CD4-positive, CD25-positive, alpha-beta regulatory T cell (primary cell): Measurements from ENCODE around the gene TXN2. TPM values are rescaled to one million over a fixed set of nuclear protein-coding genes. Genes with fewer than 3 reads are reported as not detected.
"Not testable (repeated sequence)": the region's sequence is repeated elsewhere in the genome, so short reads cannot be mapped to it uniquely, and the experiment has no call there.

Experiments used
- ATAC-seq, 2 donors: fragments of 150-1000 bp; cut with Tn5 transposase; one replicate each; pipeline ENCODE4 v1.10.0; 2021; ENCODE audit warnings: low read depth in 2 of 2, moderate number of reproducible peaks in 2 of 2, moderate library complexity in 1 of 2
- DNase-seq, 3 donors: peaks; one replicate each; pipeline versions ENCODE4 v3.0.0 to v3.0.0-alpha.2; 2012 to 2022; ENCODE audit warnings: mixed read lengths in 1 of 3
- H3K27ac ChIP-seq: one replicate; pipeline ENCODE4 v1.7.0; 2013; ENCODE audit warnings: mild to moderate bottlenecking, low read length; ENCODE audit not compliant: insufficient read depth, poor library complexity, severe bottlenecking
- H3K27me3 ChIP-seq: one replicate; pipeline ENCODE4 v1.7.0; 2013; ENCODE audit warnings: low read length; ENCODE audit not compliant: control insufficient read depth, insufficient read depth
- H3K36me3 ChIP-seq: one replicate; pipeline ENCODE4 v1.7.0; 2013; ENCODE audit warnings: mild to moderate bottlenecking, low read length, moderate library complexity; ENCODE audit not compliant: control insufficient read depth, insufficient read depth
- H3K4me1 ChIP-seq: 2 replicates; pipeline ENCODE4 v1.7.0; 2013; ENCODE audit warnings: mild to moderate bottlenecking, low read length; ENCODE audit not compliant: insufficient read depth, control insufficient read depth, poor library complexity, severe bottlenecking
- H3K4me3 ChIP-seq: one replicate; pipeline ENCODE4 v1.7.0; 2013; ENCODE audit warnings: low read depth, mild to moderate bottlenecking, low read length, moderate library complexity
- H3K9me3 ChIP-seq, 2 experiments: 1 replicate in 1 of 2; 2 replicates in 1 of 2; pipeline ENCODE4 v1.7.0; 2013; ENCODE audit warnings: low read length in 2 of 2, mild to moderate bottlenecking in 1 of 2, moderate library complexity in 1 of 2; ENCODE audit not compliant: control insufficient read depth in 2 of 2
- H3K27ac Mint-ChIP-seq, 3 donors: one replicate each; pipeline ENCODE4 v1.8.0; 2020 to 2022; ENCODE audit warnings: mild to moderate bottlenecking in 3 of 3, mixed read lengths in 3 of 3, moderate library complexity in 2 of 3
- H3K27me3 Mint-ChIP-seq: one replicate; pipeline ENCODE4 v1.8.0; 2022; ENCODE audit warnings: mild to moderate bottlenecking, mixed read lengths
- H3K36me3 Mint-ChIP-seq: one replicate; pipeline ENCODE4 v1.8.0; 2020; ENCODE audit warnings: mixed read lengths
- H3K4me1 Mint-ChIP-seq, 4 donors: one replicate each; pipeline ENCODE4 v1.8.0; 2020 to 2022; ENCODE audit warnings: mixed read lengths in 4 of 4, mild to moderate bottlenecking in 1 of 4
- H3K4me3 Mint-ChIP-seq, 4 donors: one replicate each; pipeline ENCODE4 v1.8.0; 2020 to 2022; ENCODE audit warnings: mild to moderate bottlenecking in 4 of 4, mixed read lengths in 4 of 4, moderate library complexity in 3 of 4
- H3K9me3 Mint-ChIP-seq, 7 donors: one replicate each; pipeline ENCODE4 v1.8.0; 2020 to 2022; ENCODE audit warnings: mixed read lengths in 7 of 7, mild to moderate bottlenecking in 3 of 7, moderate library complexity in 2 of 7
- polyA plus RNA-seq, 4 donors: library from polyadenylated mRNA; unstranded; fragments of 300-500 nt; fragmentation: Illumina TruSeq; gene quantifications; one replicate each; pipeline ENCODE4 v1.2.3, GENCODE V29; 2021
- total RNA-seq: library from RNA; stranded (reverse); gene quantifications from one replicate; pipeline ENCODE4 v1.2.3, GENCODE V29; 2022

TXN2 gene
- total and polyA plus RNA-seq, 5 donors from 2014 or later: 31.5 to 132 (median 105) TPM

- Histone ChIP-seq H3K36me3 (no peaks in the 10 kb centered on the region), H3K4me1 (peaks cover 12% of the 10 kb centered on the region), H3K27me3 (no peaks in the 10 kb centered on the region), H3K4me3 (no peak overlapping the region), H3K9me3 (no peaks in the 10 kb centered on the region), H3K27ac (no peak overlapping the region)
- no peak for ATAC-seq
- peaks cover 0 to 2% (median 0%) of the 10 kb centered on the region in 7 donors for H3K9me3 Mint-ChIP-seq
- no peak for DNase-seq
- H3K27me3 Mint-ChIP-seq: peaks cover 10% of the 10 kb centered on the region
- no peaks in the 10 kb centered on the region for H3K36me3 Mint-ChIP-seq
- peaks cover 4 to 22% (median 11%) of the 10 kb centered on the region in 4 donors for H3K4me1 Mint-ChIP-seq
- no peak overlapping the region for H3K4me3 Mint-ChIP-seq
- no peak overlapping the region for H3K27ac Mint-ChIP-seq
These were observed 50.6 kb downstream of the TXN2 start for GRCh38 chr22:36430863-36431262.

- H3K4me1 ChIP-seq, H3K9me3 Mint-ChIP-seq, H3K27me3 Mint-ChIP-seq, ATAC-seq, H3K9me3 ChIP-seq, H3K36me3 Mint-ChIP-seq, H3K4me3 ChIP-seq, H3K4me3 Mint-ChIP-seq, H3K27ac ChIP-seq, DNase-seq, H3K27me3 ChIP-seq, H3K36me3 ChIP-seq: not testable (repeated sequence)
- peak overlapping the region in 1 of 3 donors; percentile 58 for H3K27ac Mint-ChIP-seq
- peaks cover 4 to 18% (median 8%) of the 10 kb centered on the region in 4 donors for H3K4me1 Mint-ChIP-seq
These were observed 53.5 kb downstream of the TXN2 start for GRCh38 chr22:36427952-36428351.

- Mint-ChIP-seq H3K4me1 (peaks cover 4 to 18% (median 8%) of the 10 kb centered on the region in 4 donors), H3K9me3 (no peaks in the 10 kb centered on the region), H3K27ac (peak overlapping the region in 2 of 3 donors; percentile 5 to 70), H3K27me3 (peaks cover 4% of the 10 kb centered on the region), H3K4me3 (peak overlapping the region in 1 of 4 donors; percentile 3), H3K36me3 (no peaks in the 10 kb centered on the region)
- Histone ChIP-seq H3K9me3 (no peaks in the 10 kb centered on the region), H3K36me3 (no peaks in the 10 kb centered on the region), H3K4me3 (no peak overlapping the region), H3K4me1 (peaks cover 4% of the 10 kb centered on the region), H3K27ac (no peak overlapping the region), H3K27me3 (no peaks in the 10 kb centered on the region)
- DNase-seq (no peak), ATAC-seq (no peak)
These were observed 55.4 kb downstream of the TXN2 start for GRCh38 chr22:36425977-36426523.

- ATAC-seq: no peak
- H3K27ac Mint-ChIP-seq: peak overlapping the region; percentile 51 to 79 (median 65)
- H3K4me1 Mint-ChIP-seq: peaks cover 4 to 18% (median 8%) of the 10 kb centered on the region in 4 donors
These were observed 56.4 kb downstream of the TXN2 start for GRCh38 chr22:36424901-36425579.

GRCh38 chr22:36424466-36424865 is 57.0 kb downstream of the TXN2 start:
- not testable (repeated sequence) for H3K4me3 ChIP-seq, ATAC-seq, H3K9me3 Mint-ChIP-seq, H3K36me3 ChIP-seq, H3K27me3 ChIP-seq, H3K4me1 ChIP-seq, H3K36me3 Mint-ChIP-seq, H3K4me3 Mint-ChIP-seq, H3K27me3 Mint-ChIP-seq, H3K9me3 ChIP-seq, DNase-seq, H3K27ac ChIP-seq
- peaks cover 4 to 20% (median 8%) of the 10 kb centered on the region in 4 donors for H3K4me1 Mint-ChIP-seq
- H3K27ac Mint-ChIP-seq: peak overlapping the region in 1 of 3 donors; percentile 79

More at GRCh38 chr22:36424901-36425579, 56.4 kb downstream of the TXN2 start:
- no peak overlapping the region for H3K4me3 Mint-ChIP-seq
- Histone ChIP-seq H3K4me1 (peaks cover 4% of the 10 kb centered on the region), H3K27me3 (no peaks in the 10 kb centered on the region), H3K9me3 (no peaks in the 10 kb centered on the region), H3K4me3 (no peak overlapping the region), H3K27ac (no peak overlapping the region), H3K36me3 (no peaks in the 10 kb centered on the region)
- H3K27me3 Mint-ChIP-seq: peaks cover 4% of the 10 kb centered on the region
- no peaks in the 10 kb centered on the region for H3K36me3 Mint-ChIP-seq
- H3K9me3 Mint-ChIP-seq: no peaks in the 10 kb centered on the region
- DNase-seq: no peak

- H3K36me3 Mint-ChIP-seq: no peaks in the 10 kb centered on the region
- H3K27me3 Mint-ChIP-seq: peaks cover 4% of the 10 kb centered on the region
- Histone ChIP-seq H3K27me3 (no peaks in the 10 kb centered on the region), H3K9me3 (no peaks in the 10 kb centered on the region), H3K4me1 (peaks cover 10% of the 10 kb centered on the region), H3K36me3 (no peaks in the 10 kb centered on the region), H3K4me3 (no peak overlapping the region), H3K27ac (no peak overlapping the region)
- H3K4me1 Mint-ChIP-seq: peaks cover 4 to 24% (median 8%) of the 10 kb centered on the region in 4 donors
- no peaks in the 10 kb centered on the region for H3K9me3 Mint-ChIP-seq
- no peak for DNase-seq
- H3K27ac Mint-ChIP-seq: peak overlapping the region in 1 of 3 donors; percentile 23
- no peak overlapping the region for H3K4me3 Mint-ChIP-seq
- ATAC-seq: no peak
These were observed 57.7 kb downstream of the TXN2 start for GRCh38 chr22:36423461-36424404.

GRCh38 chr22:36422287-36423014 is 59.0 kb downstream of the TXN2 start:
- DNase-seq (no peak), ATAC-seq (no peak)
- Histone ChIP-seq H3K4me3 (no peak overlapping the region), H3K4me1 (peaks cover 10% of the 10 kb centered on the region), H3K36me3 (no peaks in the 10 kb centered on the region), H3K9me3 (no peaks in the 10 kb centered on the region), H3K27ac (no peak overlapping the region), H3K27me3 (no peaks in the 10 kb centered on the region)
- H3K9me3 Mint-ChIP-seq: no peaks in the 10 kb centered on the region
- H3K36me3 Mint-ChIP-seq: no peaks in the 10 kb centered on the region
- peaks cover under 1 to 24% (median 6%) of the 10 kb centered on the region in 4 donors for H3K4me1 Mint-ChIP-seq
- H3K27me3 Mint-ChIP-seq: peaks cover 2% of the 10 kb centered on the region
- no peak overlapping the region for H3K4me3 Mint-ChIP-seq
- peak overlapping the region in 1 of 3 donors; percentile 18 for H3K27ac Mint-ChIP-seq
